ENCODE measurements around the gene EMP1. TPM values are rescaled to one million over a fixed set of nuclear protein-coding genes. Genes with fewer than 3 reads are reported as not detected.

EMP1 gene
- total and polyA plus RNA-seq, 2 of the 8 experiments (the other 6 are each of a cell fraction or from before 2014, with no cell fraction given): 0.17 to 0.65 TPM

DNA sequence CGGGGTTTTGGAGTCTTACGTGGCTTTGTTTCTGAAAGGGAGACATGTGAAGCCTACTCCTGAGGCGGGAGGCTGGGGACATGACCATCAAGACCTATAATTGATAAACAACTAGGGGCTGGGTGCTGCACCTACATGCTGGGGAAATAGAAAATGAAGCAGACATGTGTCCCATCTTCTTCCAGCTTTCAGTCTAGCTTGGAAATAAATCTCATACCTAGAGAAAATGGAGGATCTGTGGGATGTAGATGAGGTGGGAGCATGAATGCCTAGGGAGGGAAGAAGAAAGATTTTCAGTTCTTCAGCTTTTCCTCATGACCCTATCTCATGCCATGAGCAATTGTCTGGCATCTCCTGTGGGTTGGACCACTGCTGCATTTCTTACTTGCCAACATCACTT, 22.1 kb downstream of the EMP1 start (continued):
- TF ChIP-seq, protein P1, sequence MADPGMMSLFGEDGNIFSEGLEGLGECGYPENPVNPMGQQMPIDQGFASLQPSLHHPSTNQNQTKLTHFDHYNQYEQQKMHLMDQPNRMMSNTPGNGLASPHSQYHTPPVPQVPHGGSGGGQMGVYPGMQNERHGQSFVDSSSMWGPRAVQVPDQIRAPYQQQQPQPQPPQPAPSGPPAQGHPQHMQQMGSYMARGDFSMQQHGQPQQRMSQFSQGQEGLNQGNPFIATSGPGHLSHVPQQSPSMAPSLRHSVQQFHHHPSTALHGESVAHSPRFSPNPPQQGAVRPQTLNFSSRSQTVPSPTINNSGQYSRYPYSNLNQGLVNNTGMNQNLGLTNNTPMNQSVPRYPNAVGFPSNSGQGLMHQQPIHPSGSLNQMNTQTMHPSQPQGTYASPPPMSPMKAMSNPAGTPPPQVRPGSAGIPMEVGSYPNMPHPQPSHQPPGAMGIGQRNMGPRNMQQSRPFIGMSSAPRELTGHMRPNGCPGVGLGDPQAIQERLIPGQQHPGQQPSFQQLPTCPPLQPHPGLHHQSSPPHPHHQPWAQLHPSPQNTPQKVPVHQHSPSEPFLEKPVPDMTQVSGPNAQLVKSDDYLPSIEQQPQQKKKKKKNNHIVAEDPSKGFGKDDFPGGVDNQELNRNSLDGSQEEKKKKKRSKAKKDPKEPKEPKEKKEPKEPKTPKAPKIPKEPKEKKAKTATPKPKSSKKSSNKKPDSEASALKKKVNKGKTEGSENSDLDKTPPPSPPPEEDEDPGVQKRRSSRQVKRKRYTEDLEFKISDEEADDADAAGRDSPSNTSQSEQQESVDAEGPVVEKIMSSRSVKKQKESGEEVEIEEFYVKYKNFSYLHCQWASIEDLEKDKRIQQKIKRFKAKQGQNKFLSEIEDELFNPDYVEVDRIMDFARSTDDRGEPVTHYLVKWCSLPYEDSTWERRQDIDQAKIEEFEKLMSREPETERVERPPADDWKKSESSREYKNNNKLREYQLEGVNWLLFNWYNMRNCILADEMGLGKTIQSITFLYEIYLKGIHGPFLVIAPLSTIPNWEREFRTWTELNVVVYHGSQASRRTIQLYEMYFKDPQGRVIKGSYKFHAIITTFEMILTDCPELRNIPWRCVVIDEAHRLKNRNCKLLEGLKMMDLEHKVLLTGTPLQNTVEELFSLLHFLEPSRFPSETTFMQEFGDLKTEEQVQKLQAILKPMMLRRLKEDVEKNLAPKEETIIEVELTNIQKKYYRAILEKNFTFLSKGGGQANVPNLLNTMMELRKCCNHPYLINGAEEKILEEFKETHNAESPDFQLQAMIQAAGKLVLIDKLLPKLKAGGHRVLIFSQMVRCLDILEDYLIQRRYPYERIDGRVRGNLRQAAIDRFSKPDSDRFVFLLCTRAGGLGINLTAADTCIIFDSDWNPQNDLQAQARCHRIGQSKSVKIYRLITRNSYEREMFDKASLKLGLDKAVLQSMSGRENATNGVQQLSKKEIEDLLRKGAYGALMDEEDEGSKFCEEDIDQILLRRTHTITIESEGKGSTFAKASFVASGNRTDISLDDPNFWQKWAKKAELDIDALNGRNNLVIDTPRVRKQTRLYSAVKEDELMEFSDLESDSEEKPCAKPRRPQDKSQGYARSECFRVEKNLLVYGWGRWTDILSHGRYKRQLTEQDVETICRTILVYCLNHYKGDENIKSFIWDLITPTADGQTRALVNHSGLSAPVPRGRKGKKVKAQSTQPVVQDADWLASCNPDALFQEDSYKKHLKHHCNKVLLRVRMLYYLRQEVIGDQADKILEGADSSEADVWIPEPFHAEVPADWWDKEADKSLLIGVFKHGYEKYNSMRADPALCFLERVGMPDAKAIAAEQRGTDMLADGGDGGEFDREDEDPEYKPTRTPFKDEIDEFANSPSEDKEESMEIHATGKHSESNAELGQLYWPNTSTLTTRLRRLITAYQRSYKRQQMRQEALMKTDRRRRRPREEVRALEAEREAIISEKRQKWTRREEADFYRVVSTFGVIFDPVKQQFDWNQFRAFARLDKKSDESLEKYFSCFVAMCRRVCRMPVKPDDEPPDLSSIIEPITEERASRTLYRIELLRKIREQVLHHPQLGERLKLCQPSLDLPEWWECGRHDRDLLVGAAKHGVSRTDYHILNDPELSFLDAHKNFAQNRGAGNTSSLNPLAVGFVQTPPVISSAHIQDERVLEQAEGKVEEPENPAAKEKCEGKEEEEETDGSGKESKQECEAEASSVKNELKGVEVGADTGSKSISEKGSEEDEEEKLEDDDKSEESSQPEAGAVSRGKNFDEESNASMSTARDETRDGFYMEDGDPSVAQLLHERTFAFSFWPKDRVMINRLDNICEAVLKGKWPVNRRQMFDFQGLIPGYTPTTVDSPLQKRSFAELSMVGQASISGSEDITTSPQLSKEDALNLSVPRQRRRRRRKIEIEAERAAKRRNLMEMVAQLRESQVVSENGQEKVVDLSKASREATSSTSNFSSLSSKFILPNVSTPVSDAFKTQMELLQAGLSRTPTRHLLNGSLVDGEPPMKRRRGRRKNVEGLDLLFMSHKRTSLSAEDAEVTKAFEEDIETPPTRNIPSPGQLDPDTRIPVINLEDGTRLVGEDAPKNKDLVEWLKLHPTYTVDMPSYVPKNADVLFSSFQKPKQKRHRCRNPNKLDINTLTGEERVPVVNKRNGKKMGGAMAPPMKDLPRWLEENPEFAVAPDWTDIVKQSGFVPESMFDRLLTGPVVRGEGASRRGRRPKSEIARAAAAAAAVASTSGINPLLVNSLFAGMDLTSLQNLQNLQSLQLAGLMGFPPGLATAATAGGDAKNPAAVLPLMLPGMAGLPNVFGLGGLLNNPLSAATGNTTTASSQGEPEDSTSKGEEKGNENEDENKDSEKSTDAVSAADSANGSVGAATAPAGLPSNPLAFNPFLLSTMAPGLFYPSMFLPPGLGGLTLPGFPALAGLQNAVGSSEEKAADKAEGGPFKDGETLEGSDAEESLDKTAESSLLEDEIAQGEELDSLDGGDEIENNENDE (IDR thresholded peaks at IDR 0.05; ENCODE audit: insufficient replicate concordance, low read length): no peak
- no peak for TF ChIP-seq HDAC6 (IDR thresholded peaks at IDR 0.05; ENCODE audit: low read depth, low read length)
- TF ChIP-seq SUZ12 (IDR thresholded peaks at IDR 0.05; ENCODE audit: low read length): no peak
- no peak for TF ChIP-seq POLR2A (IDR thresholded peaks at IDR 0.05; ENCODE audit: control extremely low read depth in 1 of 2, low read depth in 2 of 2, low read length in 2 of 2)
- no peak for TF ChIP-seq FOSL1 (IDR thresholded peaks at IDR 0.05; ENCODE audit: insufficient read depth, low read depth, low read length)
- TF ChIP-seq ASH2L (IDR thresholded peaks at IDR 0.05; ENCODE audit: low read length): no peak
- no peak for TF ChIP-seq RFX5 (IDR thresholded peaks at IDR 0.05; ENCODE audit: borderline replicate concordance, low read depth, low read length)
- TF ChIP-seq TAF1 (IDR thresholded peaks at IDR 0.05; ENCODE audit: low read depth, low read length): no peak
- TF ChIP-seq JUND (IDR thresholded peaks at IDR 0.05; ENCODE audit: low read length): no peak
- TF ChIP-seq KDM4A (IDR thresholded peaks at IDR 0.05; ENCODE audit: low read depth, low read length, severe bottlenecking): no peak
- TF ChIP-seq CEBPB (IDR thresholded peaks at IDR 0.05; ENCODE audit: low read depth, low read length): no peak
- no peak for TF ChIP-seq RXRA (IDR thresholded peaks at IDR 0.05; ENCODE audit: insufficient read depth, low read depth, low read length)
- no peak for TF ChIP-seq TBP (IDR thresholded peaks at IDR 0.05; ENCODE audit: low read depth, low read length)

All from H1 (cell line).